ENCODE measurements around the gene PPP6R2.
"Not testable (repeated sequence)": the region's sequence is repeated elsewhere in the genome, so short reads cannot be mapped to it uniquely, and the experiment has no call there.

Gene PPP6R2

DNA sequence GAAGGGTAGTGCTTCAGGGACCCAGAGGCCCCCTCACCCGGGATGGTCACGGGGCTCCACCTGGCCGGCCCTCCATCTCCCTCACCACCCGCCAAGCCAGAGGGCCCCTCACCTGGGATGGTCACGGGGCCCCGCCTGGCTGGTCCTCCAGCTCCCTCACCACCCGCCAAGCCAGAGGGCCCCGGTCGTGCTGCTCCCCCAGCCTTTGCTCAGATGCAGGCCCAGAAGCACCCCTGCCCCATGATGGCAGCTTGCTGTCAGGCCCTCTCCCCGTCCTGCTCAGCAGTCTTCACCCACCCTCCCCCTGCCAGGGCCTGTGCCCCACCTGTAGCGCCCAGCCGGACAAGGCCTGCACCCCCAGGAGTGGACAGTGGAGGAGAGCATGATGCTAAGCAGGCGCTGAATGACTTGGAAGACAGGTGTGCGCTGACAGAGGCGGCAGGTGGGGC lies 23.6 kb upstream of the PPP6R2 start:
- no peak for DNase-seq

DNA sequence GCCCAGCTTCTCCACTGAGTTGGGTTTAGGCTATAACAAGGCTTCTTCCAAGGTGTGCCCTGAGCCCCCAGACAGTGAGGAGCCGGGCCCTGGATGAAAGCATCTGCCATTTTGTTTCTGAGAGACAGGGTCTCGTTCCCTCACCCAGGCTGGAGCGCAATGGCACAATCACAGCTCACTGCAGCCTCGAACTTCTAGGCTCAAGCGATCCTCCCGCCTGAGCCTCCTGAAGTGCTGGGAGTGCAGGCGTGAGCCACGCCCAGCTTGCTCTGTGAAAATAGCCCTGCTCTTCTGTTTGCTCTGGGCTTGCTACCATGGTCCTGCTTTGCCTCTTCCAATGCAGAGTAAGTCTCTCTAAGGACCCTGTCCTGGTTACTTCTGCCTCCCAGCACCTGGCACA lies 23.0 kb upstream of the PPP6R2 start:
- DNase-seq: no peak

DNA sequence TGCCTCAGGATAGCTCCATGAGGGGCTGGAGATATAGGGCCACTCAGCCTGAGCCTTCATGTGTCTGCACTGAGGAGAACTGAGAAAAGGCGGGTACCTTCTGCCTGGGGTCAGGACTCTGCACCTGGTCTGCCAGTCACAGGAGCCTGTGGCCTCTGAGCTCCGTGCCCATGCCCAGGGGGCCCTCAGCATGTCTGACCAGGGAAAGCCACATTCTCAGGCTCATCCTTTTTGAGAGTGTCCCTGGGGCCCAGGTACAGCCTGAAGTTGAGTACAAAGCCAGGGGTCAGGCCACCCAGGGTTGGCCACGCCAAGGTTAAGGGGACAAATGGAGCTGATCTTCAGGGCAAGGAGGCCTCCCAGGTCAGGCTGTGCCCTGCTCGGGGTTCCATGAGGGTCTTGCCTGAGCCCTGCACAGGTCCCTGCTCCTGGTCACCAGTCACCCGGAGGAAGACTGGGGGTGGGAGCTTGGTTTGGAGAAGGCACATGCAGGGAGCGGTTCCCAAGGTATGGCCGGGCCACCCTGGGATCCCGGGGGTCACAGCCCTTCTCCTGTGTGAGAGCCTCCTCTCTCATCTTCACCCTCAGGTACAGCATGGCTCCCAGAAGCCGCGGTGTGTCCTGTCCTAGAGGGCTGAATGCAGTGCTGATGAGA lies 22.3 kb upstream of the PPP6R2 start:
- no peak for DNase-seq

DNA sequence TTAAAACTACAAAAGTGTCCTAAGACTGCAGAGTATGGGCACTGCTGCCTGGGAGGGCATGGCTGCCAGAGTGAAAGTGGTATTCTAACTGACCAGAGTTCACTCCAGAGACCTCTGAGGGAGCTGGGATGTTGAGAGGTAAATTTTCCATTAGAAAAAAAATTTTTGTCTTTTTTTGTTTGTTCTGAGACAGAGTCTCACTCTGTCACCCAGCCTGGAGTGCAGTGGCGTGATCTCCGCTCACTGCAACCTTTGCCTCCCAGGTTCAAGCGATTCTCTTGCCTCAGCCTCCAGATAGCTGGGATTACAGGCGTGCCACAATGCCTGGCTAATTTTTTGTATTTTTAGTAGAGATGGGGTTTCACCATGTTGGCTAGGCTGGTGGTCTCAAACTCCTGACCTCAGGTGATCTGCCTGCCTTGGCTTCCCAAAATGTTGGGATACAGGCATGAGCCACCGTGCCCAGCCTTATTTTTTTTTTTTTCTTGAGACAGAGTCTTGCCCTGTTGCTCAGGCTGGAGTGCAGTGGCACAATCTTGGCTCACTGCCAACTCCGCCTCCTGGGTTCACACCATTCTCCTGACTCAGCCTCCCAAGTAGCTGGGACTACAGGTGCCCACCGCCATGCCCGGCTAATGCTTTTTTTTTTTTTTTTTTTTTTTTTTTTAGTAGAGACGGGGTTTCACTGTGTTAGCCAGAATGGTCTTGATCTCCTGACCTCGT lies 20.6 kb upstream of the PPP6R2 start:
- not testable (repeated sequence) for DNase-seq

DNA sequence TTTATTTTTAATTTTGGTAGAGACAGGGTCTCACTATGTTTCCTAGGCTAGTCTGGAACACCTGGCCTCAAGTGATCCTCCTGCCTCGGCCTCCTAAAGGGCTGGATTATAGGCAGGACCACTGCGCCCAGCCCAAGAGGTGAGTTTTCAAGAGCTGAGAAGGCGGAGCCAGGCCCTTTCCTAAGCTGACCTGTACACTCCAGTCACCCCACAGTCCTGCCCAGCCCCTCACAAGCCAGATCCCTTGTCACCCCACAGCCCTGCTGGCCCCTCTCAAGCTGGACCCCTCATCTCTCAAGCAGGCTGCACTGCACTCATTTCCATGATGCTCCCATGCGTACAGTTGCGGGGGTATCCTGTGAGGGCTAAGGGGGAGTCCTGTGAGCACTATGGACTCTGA lies 19.2 kb upstream of the PPP6R2 start:
- no peak for DNase-seq

DNA sequence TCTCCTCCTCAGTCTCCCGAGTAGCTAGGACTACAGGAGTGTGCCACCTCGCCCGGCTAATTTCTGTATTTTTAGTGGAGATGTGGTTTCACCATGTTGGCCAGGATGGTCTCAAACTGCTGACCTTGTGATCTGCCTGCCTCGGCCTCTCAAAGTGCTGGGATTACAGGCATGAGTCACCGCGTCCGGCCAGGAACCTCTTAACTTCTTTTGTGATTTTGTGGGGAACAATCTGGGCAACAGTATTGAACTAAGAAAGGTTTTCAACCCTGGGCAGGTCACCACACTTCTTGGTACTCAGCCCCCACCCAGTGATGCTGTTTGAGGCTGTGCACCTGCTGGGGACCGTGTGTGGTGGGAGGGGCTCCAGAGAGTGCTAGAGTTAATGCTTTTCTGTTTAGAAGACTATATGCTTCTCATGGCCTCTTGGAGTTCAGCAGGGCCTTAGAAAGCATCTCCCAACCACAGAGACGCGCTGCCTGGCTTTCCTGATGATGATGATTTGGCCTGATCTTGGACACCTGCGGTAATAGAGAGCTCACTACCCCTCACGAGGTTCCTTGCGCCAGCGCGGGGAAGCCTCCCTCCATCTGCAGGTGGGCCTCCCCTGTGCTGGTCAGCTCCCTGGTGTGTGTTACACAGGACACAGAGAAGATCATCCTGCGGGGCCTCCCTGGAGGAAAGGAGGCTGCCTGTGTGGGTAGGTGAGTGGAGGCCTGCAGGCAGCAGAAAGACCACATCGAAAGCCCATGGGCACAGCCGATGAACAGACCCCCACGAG lies 17.5 kb upstream of the PPP6R2 start:
- no peak for DNase-seq

DNA sequence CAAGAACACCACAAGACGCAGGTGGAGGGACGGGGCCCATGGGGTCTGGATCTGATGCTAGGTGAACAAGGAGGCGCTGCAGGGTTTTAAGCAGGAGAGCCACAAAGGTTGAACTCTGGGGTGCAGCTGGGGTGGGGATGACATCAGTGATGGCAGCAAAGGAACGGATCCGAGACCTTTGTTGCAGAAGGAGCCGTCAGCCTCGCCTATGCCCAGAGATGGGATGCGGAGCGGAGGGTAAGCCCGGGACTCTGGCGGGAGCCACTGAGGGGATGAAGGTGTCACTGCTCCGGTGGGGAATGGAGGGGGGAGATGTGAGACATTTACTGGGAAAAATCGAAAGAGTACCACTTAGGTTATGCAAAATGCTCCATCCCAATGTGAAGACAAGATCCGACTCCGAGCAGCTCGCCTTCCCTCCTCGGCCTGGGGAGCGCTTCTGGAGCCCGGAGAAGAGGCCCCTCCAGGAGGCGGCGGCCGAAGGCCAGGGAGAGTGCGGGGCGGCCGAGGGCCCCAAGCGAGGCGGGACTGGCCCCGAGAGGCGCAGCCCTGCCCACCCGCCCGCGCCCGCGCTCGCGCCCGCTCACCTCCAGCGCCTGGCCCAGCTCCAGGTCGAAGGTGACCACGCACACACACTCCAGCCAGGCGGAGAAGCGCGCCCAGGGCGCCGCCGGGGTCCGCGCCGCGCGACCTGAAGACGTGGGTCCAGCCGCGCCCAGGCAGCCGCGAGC lies 16.7 kb upstream of the PPP6R2 start:
- no peak for DNase-seq

DNA sequence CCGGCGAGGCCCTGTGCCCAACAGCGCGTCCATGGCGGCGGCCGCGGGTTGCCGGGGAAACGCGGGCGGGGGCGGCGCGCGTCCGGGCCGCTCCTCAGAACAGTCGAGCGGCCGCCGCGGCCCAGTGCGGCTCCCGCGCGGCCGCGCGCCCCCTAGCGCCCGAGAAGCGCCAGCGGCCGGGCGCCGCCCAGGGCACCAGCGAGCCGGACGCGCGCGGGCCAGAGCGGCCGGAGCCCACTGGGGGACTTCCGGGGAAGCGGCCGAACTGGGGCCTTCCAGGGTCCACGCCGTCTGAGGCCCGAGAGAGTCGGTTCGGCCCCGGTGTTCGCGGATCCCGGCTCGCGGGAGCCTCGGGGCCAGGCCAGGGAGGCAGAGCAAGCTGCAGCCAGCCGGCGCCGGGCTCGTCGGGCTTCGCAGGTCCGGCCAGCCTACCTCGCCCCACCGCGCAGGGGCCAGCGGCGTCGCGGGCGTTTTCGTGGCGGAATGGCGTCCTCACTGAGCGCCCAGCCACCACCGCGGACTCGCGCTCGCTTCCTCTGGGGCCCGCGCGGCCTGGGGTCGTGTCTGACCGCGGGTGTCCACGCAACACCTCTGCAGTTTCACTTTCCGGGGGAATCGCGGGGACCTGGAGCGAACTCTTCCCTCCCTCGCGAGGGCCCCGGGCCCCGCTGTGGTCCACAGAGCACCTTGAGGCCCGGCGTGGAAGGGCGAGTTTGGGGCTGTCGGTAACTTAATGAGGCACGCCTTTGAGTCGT lies 16.0 kb upstream of the PPP6R2 start, which contains the start of gene DENND6B:
Gene DENND6B, minus strand, starts transcription at position 57 of the 755 bp plus-strand sequence. Its CDS starts 24 bp downstream, at position 33.
- DNase-seq: peak; percentile 58

DNA sequence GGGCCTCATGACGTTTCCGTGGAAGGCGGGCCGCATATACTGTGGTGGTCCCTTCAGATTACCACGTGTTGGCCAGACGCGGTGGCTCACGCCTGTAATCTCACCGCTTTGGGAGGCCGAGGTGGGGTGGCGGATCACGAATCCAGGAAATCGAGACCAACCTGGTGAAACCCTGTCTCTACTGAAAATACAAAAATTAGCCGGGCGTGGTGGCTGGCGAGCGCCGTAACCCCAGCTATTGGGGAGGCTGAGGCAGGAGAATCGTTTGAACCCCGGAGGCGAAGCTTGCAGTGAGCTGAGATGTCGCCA lies 15.5 kb upstream of the PPP6R2 start:
- no peak for DNase-seq

DNA sequence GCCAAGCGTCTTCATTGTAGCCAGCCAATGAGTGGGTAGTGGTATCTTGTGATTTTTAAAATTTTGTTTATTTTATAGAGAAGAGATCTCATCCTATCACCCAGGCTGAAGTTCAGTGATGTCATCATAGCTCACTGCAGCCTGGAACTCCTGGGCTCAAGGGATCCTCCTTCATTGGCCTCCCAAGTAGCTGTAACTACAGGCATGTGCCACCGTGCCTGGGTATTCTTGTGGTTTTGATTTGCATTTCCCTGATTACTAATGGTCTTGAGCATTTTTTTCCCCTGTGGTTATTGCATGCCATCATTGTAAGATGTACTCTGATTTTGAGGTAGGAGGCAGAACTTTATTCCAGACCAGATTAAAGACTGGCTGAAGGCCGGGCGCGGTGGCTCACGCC lies 13.9 kb upstream of the PPP6R2 start:
- peak; percentile 57 for DNase-seq

DNA sequence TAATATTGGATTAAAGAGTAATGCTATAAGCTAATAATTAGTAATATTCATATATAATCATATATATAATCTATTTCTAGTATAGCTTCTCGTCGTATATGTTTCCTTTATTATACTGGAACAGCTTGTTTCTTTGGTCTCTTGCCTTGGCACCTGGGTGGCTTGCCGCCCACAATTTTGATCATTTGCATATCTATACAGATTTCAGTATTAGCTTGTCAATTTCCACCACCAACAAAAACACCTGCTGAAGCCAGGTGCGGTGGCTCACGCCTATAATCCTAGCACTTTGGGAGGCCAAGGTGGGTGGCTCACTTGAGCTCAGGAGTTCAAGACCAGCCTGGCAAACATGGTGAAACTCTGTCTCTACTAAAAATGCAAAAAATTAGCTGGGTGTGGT lies 8.7 kb upstream of the PPP6R2 start:
- DNase-seq: not testable (repeated sequence)

DNA sequence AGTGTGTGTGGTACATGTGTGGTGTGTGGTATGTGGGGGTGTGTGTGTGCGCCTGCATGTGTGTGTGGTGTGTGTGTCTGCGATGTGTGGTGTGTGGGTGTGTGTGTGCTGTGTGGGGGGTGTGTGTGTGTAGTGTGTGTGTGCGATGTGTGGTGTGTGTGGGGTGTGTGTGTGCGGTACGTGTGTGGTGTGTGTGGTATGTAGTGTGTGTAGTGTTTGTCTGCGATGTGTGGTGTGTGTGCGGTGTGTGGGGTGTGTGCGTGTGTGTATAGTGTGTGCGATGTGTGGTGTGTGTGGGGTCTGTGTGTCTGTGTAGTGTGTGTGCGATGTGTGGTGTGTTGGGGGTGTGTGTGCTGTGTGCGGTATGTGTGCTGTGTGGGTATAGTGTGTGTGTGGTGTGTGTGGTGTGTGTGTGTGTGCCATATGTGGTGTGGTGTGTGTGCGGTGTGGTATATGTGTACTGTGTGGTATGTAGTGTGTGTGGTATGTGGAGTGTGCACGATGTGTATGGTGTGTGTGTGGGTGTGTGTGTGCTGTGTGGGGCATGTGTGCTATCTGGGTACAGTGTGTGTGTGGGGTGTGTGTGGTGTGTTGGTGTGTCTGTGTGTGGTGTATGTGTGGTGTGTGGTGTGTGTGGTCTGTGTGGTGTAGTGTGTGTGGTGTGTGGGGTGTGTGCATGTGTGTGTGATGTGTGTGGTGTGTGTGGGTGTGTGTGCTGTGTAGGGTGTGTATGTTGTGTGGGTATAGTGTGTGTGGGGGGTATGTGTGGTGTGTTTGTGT lies 5.7 kb upstream of the PPP6R2 start:
- no peak for DNase-seq

DNA sequence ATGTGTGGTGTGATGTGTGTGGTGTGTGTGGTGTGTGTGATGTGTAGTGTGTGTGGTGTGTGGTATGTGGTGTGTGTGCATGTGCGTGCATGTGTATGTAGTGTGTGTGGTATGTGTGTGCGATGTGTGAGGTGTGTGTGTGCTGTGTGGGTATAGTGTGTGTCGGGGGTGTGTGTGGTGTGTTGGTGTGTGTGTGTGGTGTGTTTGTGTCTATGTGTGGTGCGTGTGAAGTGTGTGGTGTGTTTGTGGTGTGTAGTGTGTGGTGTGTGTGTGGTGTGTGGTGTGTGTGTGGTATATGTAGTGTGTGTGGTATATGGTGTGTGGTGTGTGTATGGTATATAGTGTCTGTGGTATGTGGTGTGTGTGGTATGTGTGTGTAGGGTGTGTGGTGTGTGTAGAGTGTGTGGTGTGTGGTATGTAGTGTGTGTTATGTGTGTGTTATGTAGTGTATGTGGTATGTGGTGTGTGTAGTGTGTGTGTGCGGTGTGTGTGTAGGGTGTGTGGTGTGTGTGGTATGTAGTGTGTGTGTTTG lies 5.0 kb upstream of the PPP6R2 start:
- no peak for DNase-seq

DNA sequence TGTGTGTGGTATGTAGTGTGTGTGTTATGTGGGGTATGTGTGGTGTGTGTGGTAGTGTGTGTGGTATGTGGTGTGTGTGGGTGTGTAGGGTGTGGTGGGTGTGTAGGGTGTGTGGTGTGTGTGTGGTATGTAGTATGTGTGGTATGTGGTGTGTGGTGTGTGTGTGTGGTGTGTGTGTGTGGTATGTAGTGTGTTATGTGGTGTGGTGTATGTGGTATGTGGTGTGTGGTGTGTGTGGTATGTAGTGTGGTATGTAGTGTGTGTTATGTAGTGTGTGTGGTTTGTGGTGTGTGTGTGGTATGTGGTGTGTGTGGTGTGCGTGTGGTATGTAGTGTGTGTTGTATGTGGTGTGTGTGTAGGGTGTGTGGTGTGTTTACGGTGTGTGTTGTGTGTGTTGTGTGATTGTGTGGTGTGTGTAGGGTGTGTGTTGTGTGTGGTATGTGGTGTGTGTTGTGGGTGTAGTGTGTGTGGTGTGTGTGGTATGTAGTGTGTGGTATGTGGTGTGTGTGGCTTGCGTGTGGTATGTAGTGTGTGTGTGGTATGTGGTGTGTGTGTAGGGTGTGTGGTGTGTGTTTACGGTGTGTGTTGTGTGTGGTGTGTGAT lies 4.2 kb upstream of the PPP6R2 start:
- no peak for DNase-seq

DNA sequence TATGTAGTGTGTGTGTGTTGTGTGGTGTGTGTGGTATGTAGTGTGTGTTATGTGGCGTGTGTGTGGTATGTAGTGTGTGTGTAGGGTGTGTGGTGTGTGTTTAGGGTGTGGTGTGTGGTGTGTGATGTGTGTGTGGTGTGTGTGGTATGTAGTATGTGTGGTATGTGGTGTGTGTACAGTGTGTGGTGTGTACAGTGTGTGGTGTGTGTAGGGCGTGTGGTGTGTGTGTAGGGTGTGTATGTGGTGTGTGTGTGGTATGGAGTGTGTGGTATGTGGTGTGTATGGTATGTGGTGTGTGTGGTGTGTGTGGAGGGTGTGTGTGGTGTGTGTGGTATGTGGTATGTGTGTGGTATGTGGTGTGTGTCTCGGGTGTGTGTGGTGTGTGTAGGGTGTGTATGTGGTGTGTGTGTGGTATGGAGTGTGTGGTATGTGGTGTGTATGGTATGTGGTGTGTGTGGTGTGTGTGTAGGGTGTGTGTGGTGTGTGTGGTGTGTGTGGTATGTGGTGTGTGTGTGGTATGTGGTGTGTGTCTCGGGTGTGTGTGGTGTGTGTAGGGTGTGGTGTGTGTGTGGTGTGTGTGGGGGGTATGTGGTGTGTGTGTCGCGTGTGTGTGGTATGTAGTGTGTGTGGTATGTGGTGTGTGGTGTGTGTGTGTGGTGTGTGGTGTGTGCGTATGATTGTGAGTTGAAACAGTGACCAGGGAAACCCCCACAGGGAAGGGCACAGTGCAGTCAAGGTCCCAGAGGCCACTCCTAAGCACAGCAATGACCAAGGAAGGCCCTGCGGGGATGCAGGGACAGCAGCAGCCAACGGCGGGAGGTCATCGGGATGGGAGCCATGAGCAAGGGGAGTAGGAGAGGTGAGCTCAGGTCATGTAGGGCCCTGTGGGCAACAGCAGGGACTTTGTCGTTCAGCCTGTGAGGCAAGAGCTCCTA lies 2.9 kb upstream of the PPP6R2 start:
- no peak for DNase-seq

DNA sequence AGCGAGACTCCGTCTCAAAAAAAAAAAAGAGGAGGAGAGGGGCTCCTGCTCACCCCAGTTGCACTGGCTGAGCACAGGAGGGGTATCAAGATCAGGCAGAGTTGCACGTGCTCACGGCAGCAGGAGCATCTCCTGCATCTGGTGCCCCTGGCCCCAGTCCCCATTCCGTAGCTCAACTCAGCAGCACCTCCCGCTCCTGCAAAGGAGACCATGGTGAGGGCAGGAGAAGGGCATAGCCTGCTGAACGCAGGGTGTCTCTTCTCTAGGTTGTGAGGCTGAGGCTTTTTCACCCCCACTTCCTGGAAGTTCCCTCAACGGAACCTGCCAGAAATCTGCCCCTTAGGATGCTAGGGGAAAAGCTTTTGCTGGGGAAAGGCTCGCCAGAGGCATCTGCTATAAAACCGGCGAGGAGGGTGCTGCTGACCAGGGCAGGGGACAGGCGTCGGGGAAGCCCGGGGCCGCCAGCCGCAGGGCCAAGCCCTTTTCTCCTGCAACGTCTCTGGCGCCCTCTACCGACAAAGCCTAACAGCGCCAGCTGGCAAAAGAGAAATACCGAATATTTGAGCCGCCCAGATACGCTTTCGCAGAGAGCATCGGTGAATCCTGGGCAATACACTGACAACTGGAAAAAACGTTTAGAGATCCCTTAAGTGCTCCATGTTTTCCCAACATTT lies 1.0 kb upstream of the PPP6R2 start:
- DNase-seq: peak; percentile 55

DNA sequence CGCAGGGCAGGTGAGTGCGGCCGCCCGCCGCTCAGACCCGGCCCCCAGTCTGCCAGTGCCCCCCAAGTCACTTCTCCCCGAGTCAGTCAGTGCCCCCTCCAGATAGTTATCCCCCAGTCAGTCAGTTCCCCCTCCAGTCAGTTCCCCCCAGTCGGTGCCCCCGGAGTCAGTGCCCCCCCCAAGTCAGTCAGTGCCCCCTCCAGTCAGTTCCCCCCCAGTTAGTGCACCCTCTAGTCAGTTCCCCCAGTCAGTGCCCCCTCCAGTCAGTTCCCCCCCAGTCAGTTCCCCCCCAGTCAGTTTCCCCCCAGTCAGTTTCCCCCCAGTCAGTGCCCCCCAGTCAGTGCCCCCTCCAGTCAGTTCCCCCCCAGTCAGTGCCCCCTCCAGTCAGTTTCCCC lies 411 bp downstream of the PPP6R2 start:
- no peak for DNase-seq

DNA sequence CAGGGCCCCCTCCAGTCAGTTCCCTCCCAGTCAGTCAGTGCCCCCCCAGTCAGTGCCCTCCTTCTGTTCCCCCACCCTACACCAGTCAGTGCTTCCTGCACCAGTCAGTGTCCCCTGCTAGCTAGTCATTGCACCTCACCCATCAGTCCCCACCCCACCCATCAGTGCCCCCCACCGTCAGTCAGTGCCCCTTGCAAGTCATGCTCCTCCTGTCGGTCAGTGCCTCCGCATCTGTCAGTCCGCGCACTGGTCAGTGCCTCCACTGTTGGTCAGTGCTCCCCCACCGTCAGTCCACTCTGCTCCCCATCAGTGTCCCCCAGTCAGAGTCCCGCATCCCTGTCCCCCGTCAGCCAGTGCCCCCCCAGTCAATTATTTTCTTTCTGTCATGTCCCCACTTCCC lies 3.3 kb downstream of the PPP6R2 start:
- DNase-seq: no peak

DNA sequence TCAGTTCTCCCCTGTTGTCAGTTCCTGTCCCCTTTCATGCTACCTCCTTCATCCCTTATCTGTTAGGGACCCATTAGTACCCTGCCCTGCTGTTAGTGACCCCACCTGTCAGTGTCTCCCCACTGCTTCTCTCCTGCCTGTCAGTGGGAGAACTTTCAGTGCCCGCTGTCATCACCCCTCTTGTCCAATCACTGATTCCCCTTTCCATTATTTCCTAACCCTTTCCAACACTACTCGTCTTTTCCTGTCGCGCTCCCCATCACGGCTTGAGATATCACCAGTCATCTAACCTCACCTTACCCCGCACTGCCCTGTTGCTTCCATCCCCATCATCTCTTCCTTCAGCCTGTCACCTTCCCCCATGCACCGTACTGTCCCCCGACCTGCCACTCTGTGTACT lies 4.0 kb downstream of the PPP6R2 start:
- no peak for DNase-seq
